ENCODE data around the gene GATAD2B. TPM values are rescaled to one million over a fixed set of nuclear protein-coding genes. Genes with fewer than 3 reads are reported as not detected.

Gene GATAD2B
- total RNA-seq, 4 donors from 2014 or later: 9.7 to 16.6 (median 12.0) TPM

DNA sequence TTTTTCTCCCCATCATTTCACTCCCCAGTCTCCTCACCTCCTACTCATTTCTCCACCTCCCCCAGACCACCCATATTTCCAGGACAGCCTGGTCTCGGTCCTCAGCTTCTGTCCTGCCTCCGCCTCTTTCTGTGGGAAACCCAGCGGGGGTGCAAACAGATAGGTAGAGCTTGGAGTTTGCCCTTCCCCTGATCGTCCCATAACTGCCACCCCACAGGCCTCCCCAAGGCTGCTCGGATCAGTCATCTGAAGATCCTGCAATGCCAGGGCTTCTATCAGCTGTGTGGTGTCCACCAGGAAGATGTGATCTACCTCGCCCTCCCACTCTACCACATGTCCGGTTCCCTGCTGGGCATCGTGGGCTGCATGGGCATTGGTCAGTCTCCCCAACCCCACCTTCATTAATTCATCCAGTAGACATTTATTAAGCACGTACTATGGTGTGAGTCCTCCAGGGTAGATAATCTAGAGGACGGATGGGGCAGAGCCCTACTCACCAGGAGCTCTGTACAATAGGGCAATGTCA is 145.9 kb downstream of the GATAD2B start:
- peaks cover 25 to 88% (median 51%) of the 10 kb centered on the region in 3 donors for H3K4me1 ChIP-seq
- intact Hi-C loops (cut with DNase I): no loop called here
- DNase-seq: no peak

DNA sequence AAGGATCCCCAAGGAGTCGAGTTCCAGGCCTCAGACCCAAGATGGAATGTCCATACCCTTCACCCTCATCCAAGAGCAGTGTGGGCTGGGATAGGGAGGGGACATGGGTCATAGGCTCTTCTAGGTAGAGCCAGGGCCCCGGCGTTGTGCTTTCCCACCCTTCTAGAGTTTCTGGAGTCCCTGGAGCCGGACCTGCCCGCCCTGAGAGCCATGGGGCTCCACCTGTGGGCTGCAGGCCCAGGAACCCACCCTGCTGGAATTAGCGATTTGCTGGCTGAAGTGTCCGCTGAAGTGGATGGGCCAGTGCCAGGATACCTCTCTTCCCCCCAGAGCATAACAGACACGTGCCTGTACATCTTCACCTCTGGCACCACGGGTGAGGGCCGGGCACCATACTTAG is 146.4 kb downstream of the GATAD2B start:
- H3K9me3 ChIP-seq: no peaks in the 10 kb centered on the region
- no peaks in the 10 kb centered on the region for H3K27me3 ChIP-seq
- peaks cover 25 to 90% (median 51%) of the 10 kb centered on the region in 3 donors for H3K4me1 ChIP-seq
- H3K27ac ChIP-seq: peak overlapping the region; percentile 82 to 93 (median 90)
- peak overlapping the region; percentile 52 to 82 (median 70) for H3K4me3 ChIP-seq
- 38 to 47% methylated on average over 3 to 9 of the region's 10 CpGs for WGBS, 2 donors
- DNase-seq: no peak
- peaks cover 0 to 47% (median 14%) of the 10 kb centered on the region in 3 donors for H3K36me3 ChIP-seq
- no peak for TF ChIP-seq POLR2A (IDR thresholded peaks at IDR 0.05)
- TF ChIP-seq, protein P1, sequence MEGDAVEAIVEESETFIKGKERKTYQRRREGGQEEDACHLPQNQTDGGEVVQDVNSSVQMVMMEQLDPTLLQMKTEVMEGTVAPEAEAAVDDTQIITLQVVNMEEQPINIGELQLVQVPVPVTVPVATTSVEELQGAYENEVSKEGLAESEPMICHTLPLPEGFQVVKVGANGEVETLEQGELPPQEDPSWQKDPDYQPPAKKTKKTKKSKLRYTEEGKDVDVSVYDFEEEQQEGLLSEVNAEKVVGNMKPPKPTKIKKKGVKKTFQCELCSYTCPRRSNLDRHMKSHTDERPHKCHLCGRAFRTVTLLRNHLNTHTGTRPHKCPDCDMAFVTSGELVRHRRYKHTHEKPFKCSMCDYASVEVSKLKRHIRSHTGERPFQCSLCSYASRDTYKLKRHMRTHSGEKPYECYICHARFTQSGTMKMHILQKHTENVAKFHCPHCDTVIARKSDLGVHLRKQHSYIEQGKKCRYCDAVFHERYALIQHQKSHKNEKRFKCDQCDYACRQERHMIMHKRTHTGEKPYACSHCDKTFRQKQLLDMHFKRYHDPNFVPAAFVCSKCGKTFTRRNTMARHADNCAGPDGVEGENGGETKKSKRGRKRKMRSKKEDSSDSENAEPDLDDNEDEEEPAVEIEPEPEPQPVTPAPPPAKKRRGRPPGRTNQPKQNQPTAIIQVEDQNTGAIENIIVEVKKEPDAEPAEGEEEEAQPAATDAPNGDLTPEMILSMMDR (IDR thresholded peaks at IDR 0.05): no peak
- intact Hi-C loops (cut with DNase I): no loop called here

More for the DNA sequence above, 145.9 kb downstream of the GATAD2B start:
- WGBS, 2 donors: 89 to 95% methylated on average over 8 to 10 of the region's 10 CpGs
- Histone ChIP-seq H3K36me3 (peaks cover 0 to 42% (median 9%) of the 10 kb centered on the region in 3 donors), H3K27me3 (no peaks in the 10 kb centered on the region), H3K4me3 (peak overlapping the region in 3 of 4 donors; percentile 52 to 82 (median 75)), H3K9me3 (no peaks in the 10 kb centered on the region), H3K27ac (no peak overlapping the region)
- TF ChIP-seq, protein P1 (IDR thresholded peaks at IDR 0.05): no peak
- no peak for TF ChIP-seq POLR2A (IDR thresholded peaks at IDR 0.05)

DNA sequence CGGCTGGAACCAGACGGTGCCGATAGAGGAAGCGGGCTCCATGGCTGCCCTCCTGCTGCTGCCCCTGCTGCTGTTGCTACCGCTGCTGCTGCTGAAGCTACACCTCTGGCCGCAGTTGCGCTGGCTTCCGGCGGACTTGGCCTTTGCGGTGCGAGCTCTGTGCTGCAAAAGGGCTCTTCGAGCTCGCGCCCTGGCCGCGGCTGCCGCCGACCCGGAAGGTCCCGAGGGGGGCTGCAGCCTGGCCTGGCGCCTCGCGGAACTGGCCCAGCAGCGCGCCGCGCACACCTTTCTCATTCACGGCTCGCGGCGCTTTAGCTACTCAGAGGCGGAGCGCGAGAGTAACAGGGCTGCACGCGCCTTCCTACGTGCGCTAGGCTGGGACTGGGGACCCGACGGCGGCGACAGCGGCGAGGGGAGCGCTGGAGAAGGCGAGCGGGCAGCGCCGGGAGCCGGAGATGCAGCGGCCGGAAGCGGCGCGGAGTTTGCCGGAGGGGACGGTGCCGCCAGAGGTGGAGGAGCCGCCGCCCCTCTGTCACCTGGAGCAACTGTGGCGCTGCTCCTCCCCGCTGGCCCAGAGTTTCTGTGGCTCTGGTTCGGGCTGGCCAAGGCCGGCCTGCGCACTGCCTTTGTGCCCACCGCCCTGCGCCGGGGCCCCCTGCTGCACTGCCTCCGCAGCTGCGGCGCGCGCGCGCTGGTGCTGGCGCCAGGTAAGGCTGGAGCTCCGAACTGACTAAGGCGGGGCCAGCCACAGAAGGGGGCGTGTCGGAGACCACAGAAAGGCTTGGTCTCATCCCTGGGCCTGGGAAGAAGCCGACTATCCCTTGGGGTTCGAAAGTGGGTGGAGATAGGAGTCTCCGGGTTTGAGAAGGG is 147.1 kb downstream of the GATAD2B start:
- intact Hi-C loops (cut with DNase I): no loop called here
- H3K27me3 ChIP-seq: no peaks in the 10 kb centered on the region
- WGBS, 2 donors: 4% methylated on average over 22 of the region's 83 CpGs; no CpG with 5 or more reads in 1 of the 2 donors
- no peaks in the 10 kb centered on the region for H3K9me3 ChIP-seq
- peak in 1 of 4 donors; percentile 62 for TF ChIP-seq POLR2A (IDR thresholded peaks at IDR 0.05)
- TF ChIP-seq, protein P1 (IDR thresholded peaks at IDR 0.05): peak in 3 of 6 experiments; percentile 12 to 23 (median 20)
- no peak for DNase-seq
- peak overlapping the region; percentile 52 to 82 (median 70) for H3K4me3 ChIP-seq
- peak overlapping the region; percentile 82 to 93 (median 90) for H3K27ac ChIP-seq
- peaks cover 25 to 90% (median 54%) of the 10 kb centered on the region in 3 donors for H3K4me1 ChIP-seq
- H3K36me3 ChIP-seq: peaks cover 4 to 54% (median 21%) of the 10 kb centered on the region in 3 donors

DNA sequence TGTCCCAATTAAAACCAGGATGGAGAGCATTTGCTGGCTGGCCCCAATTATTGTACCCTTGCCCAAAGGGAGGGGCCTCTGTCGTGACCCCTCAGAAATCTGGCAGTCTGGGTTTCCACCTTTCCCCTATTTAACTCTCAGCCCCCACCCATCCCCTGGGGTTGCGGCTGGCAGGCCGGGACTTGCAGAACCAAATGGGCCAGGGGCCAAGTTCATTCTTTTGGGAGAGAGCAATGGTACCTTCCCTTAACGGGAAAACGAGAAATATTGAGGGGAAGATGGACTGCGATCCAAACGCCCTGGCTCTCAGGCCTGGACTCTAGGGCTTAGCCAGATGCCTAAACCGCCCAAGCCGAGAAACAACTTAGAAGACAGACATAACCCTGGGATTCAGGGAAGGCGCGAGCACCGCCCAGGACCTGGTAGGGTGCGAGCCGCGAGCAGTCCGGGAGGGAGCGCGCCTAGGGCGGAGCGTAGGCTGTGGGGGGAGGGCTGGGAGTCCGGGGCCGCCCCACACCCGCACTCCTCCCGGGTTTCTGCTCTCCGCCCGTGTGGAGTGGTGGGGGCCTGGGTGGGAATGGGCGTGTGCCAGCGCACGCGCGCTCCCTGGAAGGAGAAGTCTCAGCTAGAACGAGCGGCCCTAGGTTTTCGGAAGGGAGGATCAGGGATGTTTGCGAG is 147.9 kb downstream of the GATAD2B start, which contains the start of gene SLC27A3:
Gene SLC27A3 (plus strand): TSS at position 628 of the 678 bp plus-strand sequence. CDS start 91 bp downstream, outside the sequence.
- intact Hi-C loops (cut with DNase I): no loop called here

More for the DNA sequence above, 147.9 kb downstream of the GATAD2B start, which contains the start of gene SLC27A3:
- DNase-seq: no peak
- H3K27ac ChIP-seq: peak within 1 kb of the TSS; percentile 82 to 93 (median 90)
- peaks cover 8 to 61% (median 27%) of the 10 kb centered on the region in 3 donors for H3K36me3 ChIP-seq
- H3K4me3 ChIP-seq: peak within 1 kb of the TSS; percentile 52 to 82 (median 70)
- H3K27me3 ChIP-seq: no peaks in the 10 kb centered on the region
- WGBS, 2 donors: 3 to 25% methylated on average over 7 to 12 of the region's 35 CpGs
- peaks cover 25 to 89% (median 55%) of the 10 kb centered on the region in 3 donors for H3K4me1 ChIP-seq
- no peaks in the 10 kb centered on the region for H3K9me3 ChIP-seq
- TF ChIP-seq, protein P1 (IDR thresholded peaks at IDR 0.05): no peak
- TF ChIP-seq POLR2A (IDR thresholded peaks at IDR 0.05): no peak

Measured in esophagus squamous epithelium (tissue), 5 donors.